Adrenal gland (tissue), 12 donors: ENCODE measurements around the gene SEMA4B. TPM values are rescaled to one million over a fixed set of nuclear protein-coding genes. Genes with fewer than 3 reads are reported as not detected.

Experiments used
- DNase-seq, 7 donors: peaks; one replicate each; pipeline ENCODE4 v3.0.0-alpha.2; 2019 to 2020
- H3K27ac ChIP-seq, 5 donors: fragments of 200-600 bp; sonication (generic) in 4 of 5; 1 replicate in 3 of 5; 2 replicates in 2 of 5; pipeline versions ENCODE4 v1.5.1 to v1.8.0; 2016 to 2020; ENCODE audit warnings: mild to moderate bottlenecking in 1 of 5
- H3K27me3 ChIP-seq: fragments of 200-600 bp; 2 replicates; pipeline ENCODE4 v1.8.0; 2021
- H3K36me3 ChIP-seq, 2 donors: fragments of 200-600 bp; replicated peaks in 1 of 2; 1 replicate in 1 of 2; 2 replicates in 1 of 2; pipeline versions ENCODE4 v1.5.1 to v1.8.0; 2018 to 2022
- H3K4me1 ChIP-seq, 2 donors: fragments of 200-600 bp; replicated peaks in 1 of 2; 1 replicate in 1 of 2; 2 replicates in 1 of 2; pipeline versions ENCODE4 v1.5.1 to v1.8.0; 2018 to 2021
- H3K4me3 ChIP-seq, 4 donors: fragments of 200-600 bp; sonication (generic) in 3 of 4; one replicate each; pipeline ENCODE4 v1.5.1; 2016 to 2018
- H3K9me3 ChIP-seq, 3 donors: fragments of 200-600 bp; sonication (generic) in 1 of 3; replicated peaks in 1 of 3; 1 replicate in 2 of 3; 2 replicates in 1 of 3; pipeline versions ENCODE4 v1.5.1 to v1.8.0; 2016 to 2021
- POLR2A ChIP-seq, 2 donors: fragments of 450-650 bp; IDR thresholded peaks; one replicate each; pipeline ENCODE4 v1.6.1; 2017; ENCODE audit warnings: antibody characterized with exemption in 2 of 2, mild to moderate bottlenecking in 2 of 2, moderate library complexity in 1 of 2
- WGBS, 4 donors: extraction: QIAGEN DNeasy Blood & Tissue Kit in 2 of 4; methylation state at CpG; one replicate each; pipeline versions ENCODE4 v1.1.5 to v1.1.7; 2013 to 2017; 5-methylcytosine and 5-hydroxymethylcytosine counted together
- intact Hi-C, 2 donors: fragments of 100-400 bp; cut with DNase I; formaldehyde crosslinking; loops; one replicate each; pipeline versions ENCODE4 v1.14.1 to v1.15.0; 2022 to 2023
- polyA plus RNA-seq, 3 donors: library from polyadenylated mRNA; stranded (reverse); fragments of 200-250 nt in 2 of 3; fragments of 350-450 nt in 1 of 3; fragmentation: Illumina TruSeq in 1 of 3; extraction: RNeasy Lipid Tissue Mini Kit (QIAGEN cat#74804) in 1 of 3; gene quantifications; one replicate each; pipeline ENCODE4 v1.2.3, GENCODE V29; 2013 to 2014
- total RNA-seq, 9 donors: library from RNA; depleted of rRNA in 4 of 9; stranded (reverse); fragments of >200 nt in 4 of 9; fragments of 120-200 nt in 1 of 9; fragmentation: NEBNext Ultra II Directional in 1 of 9; extraction: Animal tissue kit (Norgen Biotek cat#: 25700) in 1 of 9; gene quantifications; one replicate each; pipeline versions ENCODE4 v1.1.0 to v1.2.4, GENCODE V29; 2013 to 2023
- TF ChIP-seq, protein P1 (sequence below), 6 experiments: fragments of 450-650 bp in 4 of 6; fragments of 200-600 bp in 2 of 6; sonication (generic) in 1 of 6; IDR thresholded peaks; 1 replicate in 5 of 6; 2 replicates in 1 of 6; pipeline versions ENCODE4 v1.5.1 to v1.8.0; 2016 to 2021; ENCODE audit warnings: antibody characterized with exemption in 6 of 6, mild to moderate bottlenecking in 2 of 6, moderate library complexity in 1 of 6
- donor health status: healthy with polysubstance abuse.
- donor health status: Bipolar disorder and iron deficiency.
- donor health status: DM: yes; HTN: yes; CAD: no.
- donor health status: DM: no; HTN: no; CAD: no.
- donor health status: DM: no; HTN: no; CAD: no.
- donor health status: DM: yes; HTN: yes; CAD: no.

SEMA4B gene
- total and polyA plus RNA-seq, 12 donors: 10.6 to 155 (median 85.1) TPM

DNA sequence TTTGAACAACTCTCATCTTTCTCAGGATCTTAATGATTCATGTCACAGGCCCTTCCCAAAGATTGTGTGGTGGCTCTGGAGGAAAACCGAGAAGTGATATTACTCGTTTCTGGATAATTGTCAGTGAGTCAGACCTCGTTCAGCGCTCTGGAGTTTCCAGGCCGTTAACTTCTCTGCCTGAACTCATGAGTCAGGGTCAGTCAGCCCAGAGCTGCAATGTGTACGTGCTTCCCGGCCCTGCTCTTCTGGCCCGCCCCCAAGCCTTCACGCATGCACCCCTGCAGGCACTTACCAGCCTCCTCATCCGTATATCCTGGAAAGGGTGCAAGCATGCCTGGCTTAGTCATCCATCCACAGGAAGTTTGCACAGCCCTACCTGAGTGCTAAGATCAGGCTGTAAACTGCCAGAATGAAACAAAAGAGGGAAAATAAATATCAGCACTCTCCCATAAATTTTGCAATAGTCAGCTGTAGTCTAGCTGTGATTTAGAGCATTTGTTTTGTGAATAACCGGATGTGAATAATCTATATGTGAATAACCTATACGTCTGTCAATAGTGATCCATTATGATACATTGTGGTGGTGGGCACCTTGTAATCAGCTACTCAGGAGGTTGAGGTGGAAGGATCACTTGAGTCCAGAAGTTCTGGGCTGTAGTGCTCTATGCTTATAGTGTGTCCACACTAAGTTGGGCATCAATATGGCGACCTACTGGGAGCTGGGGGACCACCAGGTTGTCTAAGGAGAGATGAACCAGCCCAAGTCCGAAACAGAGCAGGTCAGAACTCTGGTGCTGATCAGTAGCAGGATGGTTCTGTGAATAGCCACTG, 35.3 kb upstream of the SEMA4B start:
- Histone ChIP-seq H3K36me3 (no peaks in the 10 kb centered on the region), H3K4me1 (peaks cover 4 to 15% of the 10 kb centered on the region in 2 donors), H3K27me3 (no peaks in the 10 kb centered on the region), H3K9me3 (no peaks in the 10 kb centered on the region), H3K4me3 (no peak overlapping the region), H3K27ac (peak overlapping the region in 4 of 5 donors; percentile 56 to 89 (median 84))
- peak in 1 of 2 donors; percentile 29 for TF ChIP-seq POLR2A (IDR thresholded peaks at IDR 0.05)
- TF ChIP-seq, protein P1, sequence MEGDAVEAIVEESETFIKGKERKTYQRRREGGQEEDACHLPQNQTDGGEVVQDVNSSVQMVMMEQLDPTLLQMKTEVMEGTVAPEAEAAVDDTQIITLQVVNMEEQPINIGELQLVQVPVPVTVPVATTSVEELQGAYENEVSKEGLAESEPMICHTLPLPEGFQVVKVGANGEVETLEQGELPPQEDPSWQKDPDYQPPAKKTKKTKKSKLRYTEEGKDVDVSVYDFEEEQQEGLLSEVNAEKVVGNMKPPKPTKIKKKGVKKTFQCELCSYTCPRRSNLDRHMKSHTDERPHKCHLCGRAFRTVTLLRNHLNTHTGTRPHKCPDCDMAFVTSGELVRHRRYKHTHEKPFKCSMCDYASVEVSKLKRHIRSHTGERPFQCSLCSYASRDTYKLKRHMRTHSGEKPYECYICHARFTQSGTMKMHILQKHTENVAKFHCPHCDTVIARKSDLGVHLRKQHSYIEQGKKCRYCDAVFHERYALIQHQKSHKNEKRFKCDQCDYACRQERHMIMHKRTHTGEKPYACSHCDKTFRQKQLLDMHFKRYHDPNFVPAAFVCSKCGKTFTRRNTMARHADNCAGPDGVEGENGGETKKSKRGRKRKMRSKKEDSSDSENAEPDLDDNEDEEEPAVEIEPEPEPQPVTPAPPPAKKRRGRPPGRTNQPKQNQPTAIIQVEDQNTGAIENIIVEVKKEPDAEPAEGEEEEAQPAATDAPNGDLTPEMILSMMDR (IDR thresholded peaks at IDR 0.05): no peak
- peak; percentile 82 to 96 (median 91) for DNase-seq
- 27 to 43% (median 28%) methylated on average over 9 to 14 of the region's 14 CpGs for WGBS, 4 donors
- intact Hi-C loops: no loop called here

DNA sequence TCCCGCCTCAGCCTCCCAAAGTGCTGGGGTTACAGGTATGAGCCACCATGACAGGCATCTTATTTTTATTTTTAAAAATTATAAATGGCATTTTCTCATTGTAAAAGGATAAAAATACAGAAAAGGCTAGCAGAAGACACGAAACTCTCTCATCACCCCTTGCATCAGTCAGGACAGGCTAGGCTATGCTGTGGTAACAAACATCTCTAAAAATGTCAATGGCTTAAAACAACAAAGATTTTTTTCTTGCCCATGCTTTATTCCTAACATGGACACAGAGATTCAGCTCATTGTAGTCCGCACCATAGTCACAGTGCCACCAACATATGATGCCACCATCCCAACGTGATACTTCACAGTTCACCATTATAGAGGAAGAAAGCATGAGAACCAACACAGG, 34.0 kb upstream of the SEMA4B start:
- intact Hi-C loops: no loop called here
- TF ChIP-seq, protein P1 (IDR thresholded peaks at IDR 0.05): no peak
- no peak for TF ChIP-seq POLR2A (IDR thresholded peaks at IDR 0.05)
- Histone ChIP-seq H3K4me3 (no peak overlapping the region), H3K36me3 (no peaks in the 10 kb centered on the region), H3K27me3 (no peaks in the 10 kb centered on the region), H3K27ac (no peak overlapping the region), H3K4me1 (peaks cover 4 to 12% of the 10 kb centered on the region in 2 donors), H3K9me3 (no peaks in the 10 kb centered on the region)
- 93 to 99% (median 95%) methylated on average over 4 of the region's 4 CpGs for WGBS, 4 donors
- no peak for DNase-seq

DNA sequence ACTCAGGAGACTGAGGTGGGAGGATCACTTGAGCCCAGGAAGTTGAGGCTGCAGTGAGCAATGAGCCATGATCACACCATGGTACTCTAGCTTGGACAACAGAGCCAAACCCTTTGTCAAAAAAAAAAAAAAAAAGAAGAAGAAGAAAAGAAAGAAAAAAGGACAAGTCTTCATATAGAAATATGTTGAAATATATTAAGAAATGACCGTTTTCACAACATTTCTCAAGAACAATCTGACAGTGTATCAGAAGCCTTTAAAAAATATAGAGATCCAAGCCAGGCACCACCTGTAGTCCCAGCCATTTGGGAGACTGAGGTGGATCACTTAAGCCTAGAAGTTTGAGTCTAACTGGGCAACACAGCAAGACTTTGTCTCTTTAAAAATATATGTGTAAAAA, 29.5 kb upstream of the SEMA4B start:
- TF ChIP-seq, protein P1 (IDR thresholded peaks at IDR 0.05): no peak
- TF ChIP-seq POLR2A (IDR thresholded peaks at IDR 0.05): no peak
- peaks cover 12 to 17% of the 10 kb centered on the region in 2 donors for H3K4me1 ChIP-seq
- intact Hi-C loops: no loop called here
- no peaks in the 10 kb centered on the region for H3K27me3 ChIP-seq
- H3K36me3 ChIP-seq: no peaks in the 10 kb centered on the region
- no peak overlapping the region for H3K4me3 ChIP-seq
- DNase-seq: no peak
- no peaks in the 10 kb centered on the region for H3K9me3 ChIP-seq
- H3K27ac ChIP-seq: no peak overlapping the region
- 63 to 92% (median 71%) methylated on average over 1 of the region's 1 CpG for WGBS, 4 donors

DNA sequence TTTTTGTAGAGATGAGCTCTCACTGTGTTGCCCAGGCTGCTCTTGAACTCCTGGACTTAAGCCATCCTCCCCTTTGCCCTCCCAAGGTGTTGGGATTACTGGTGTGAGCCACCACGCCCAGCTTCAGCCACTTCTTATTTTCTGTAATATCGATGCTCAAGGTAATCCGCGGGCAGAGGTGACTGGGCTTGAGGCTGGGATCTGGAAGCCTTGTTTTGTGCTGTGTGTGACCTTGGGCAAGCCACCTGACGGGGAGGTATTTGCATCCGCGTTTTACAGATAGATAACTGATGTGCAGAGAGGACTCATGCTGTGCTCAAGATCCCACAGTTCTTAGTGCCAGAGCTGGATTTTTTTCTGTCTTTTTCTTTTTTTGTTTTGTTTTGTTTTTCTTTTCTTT, 27.8 kb upstream of the SEMA4B start:
- DNase-seq: no peak
- TF ChIP-seq, protein P1 (IDR thresholded peaks at IDR 0.05): no peak
- intact Hi-C loops: no loop called here

More for the DNA sequence above, 27.8 kb upstream of the SEMA4B start:
- Histone ChIP-seq H3K4me3 (no peak overlapping the region), H3K27ac (peak overlapping the region in 2 of 5 donors; percentile 3 to 90), H3K9me3 (no peaks in the 10 kb centered on the region), H3K4me1 (peaks cover 12 to 17% of the 10 kb centered on the region in 2 donors), H3K36me3 (no peaks in the 10 kb centered on the region), H3K27me3 (no peaks in the 10 kb centered on the region)
- 40 to 57% (median 51%) methylated on average over 7 of the region's 7 CpGs for WGBS, 4 donors
